ENCODE data around the gene GALNT5.
"Not testable (repeated sequence)": the region's sequence is repeated elsewhere in the genome, so short reads cannot be mapped to it uniquely, and the experiment has no call there.

The GALNT5 gene

DNA sequence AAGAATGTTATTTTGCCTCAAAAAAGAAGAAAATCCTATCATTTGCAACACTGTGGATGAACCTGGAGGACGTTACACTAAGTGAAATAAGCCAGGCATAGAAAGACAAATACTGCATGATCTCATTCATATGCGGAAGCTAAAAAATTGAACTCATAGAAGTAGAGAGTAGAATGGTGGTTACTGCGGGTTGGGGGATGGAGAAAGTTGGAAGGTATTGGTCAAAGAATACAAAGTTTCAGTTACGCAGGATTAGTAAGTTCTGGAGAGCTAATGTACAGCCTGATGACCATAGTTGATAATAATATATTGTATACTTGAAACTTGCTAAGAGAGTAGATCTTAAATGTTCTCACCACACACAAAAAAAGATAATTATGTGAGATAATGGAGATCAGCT, 5.0 kb upstream of the GALNT5 start:
- DNase-seq: no peak

DNA sequence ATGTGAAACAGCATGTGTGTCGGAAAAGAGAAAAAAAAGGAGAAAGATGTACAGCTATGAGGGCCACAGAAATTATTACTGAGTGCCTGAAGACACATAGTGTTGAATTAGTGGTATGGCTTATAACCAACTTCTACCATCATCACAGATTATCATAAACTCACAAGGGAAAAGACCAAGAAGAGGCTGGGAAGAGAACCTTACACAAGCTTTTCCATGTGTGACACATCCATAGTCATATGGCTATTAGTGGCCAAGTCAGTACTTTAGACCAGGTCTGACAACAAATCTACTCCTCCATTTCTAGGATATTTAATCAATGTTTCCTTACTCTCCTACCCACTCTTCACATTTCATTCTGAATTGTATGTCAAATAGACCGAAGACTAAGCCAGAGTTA, 3.5 kb upstream of the GALNT5 start:
- DNase-seq: no peak

DNA sequence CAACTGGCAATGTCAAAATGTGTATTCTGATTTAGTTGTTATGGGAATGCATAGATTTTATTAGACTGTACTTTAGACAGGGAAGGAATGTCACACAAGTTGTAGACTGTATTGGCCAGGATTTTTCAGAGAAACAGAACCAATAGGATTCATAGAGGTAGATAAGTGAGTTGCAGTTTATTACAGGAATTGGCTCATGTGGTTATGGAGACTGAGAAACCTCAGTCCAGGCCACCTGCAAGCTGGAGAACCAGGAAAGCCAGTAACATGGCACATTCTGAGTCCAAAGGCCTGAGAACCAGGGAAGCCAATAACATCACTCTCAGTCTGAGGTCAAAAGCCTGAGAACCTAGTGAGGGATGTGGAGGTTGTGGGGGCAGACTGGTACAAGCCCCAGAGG, 1.8 kb upstream of the GALNT5 start:
- no peak for DNase-seq

GRCh38 chr2:157256626-157257025, 879 bp upstream of the GALNT5 start:
- peak; percentile 39 to 49 for DNase-seq

GRCh38 chr2:157258520-157259326, 1.2 kb downstream of the GALNT5 start:
- no peak for DNase-seq

DNA sequence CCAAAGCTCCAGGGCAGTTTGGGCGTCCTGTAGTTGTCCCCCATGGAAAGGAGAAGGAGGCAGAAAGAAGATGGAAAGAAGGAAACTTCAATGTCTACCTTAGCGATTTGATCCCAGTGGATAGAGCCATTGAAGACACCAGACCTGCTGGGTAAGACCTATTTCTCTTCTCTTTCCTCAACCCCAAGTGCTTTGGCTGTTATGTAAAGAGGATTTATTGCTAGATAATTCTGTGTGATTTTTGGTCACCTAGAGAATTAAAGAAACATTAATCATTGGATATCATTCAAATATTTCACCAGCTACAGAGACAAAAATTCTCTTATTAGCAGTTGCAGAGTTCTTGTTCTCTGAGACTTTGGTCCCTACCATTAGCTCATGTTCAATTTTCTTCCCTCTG, 1.9 kb downstream of the GALNT5 start:
- no peak for DNase-seq

DNA sequence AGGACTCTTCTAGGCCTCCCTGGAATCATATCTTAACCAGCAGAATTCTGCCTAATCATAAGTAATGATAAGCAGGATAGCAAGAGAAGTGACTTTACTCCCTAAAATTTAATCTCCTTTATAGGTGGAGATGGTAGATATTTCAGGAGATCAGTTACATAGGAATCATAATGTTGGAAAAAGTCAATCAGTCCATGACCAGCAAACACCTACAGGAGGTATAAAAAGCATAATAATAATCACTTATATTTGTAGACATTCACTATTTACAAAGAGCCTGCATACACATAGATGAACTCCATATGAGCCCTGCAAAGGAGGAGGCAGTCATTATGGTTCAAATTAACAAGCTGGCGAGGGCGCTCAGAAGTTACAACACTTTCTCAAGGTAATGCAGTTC, 2.5 kb downstream of the GALNT5 start:
- DNase-seq: no peak

GRCh38 chr2:157260533-157261198, 3.2 kb downstream of the GALNT5 start:
- DNase-seq: no peak

GRCh38 chr2:157261199-157261782, 3.8 kb downstream of the GALNT5 start:
- peak; percentile 71 to 77 for DNase-seq

DNA sequence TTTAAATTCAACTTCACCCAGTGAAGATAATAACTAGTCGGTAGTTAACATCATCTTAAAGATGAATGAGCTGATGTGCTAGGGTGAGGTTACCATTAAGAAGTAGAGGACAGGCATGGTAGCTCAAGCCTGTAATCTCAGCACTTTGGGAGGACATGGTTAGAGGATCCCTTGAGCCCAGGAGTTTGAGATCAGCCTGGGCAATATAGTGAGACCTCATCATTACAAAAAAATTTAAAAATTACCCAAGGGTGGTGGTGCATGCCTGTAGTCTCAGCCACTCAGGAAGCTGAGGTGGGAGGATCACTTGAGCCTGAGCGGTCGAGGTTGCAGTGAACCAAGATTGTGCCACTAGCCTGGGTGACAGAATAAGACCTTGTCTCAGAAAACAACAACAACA, 4.7 kb downstream of the GALNT5 start:
- DNase-seq: no peak

- no peak for DNase-seq
Observed at GRCh38 chr2:157264099-157264498, 6.6 kb downstream of the GALNT5 start.

- DNase-seq: no peak
Observed at GRCh38 chr2:157265825-157266224, 8.3 kb downstream of the GALNT5 start.

GRCh38 chr2:157267476-157267875, 10.0 kb downstream of the GALNT5 start:
- DNase-seq: no peak

GRCh38 chr2:157269060-157269459, 11.6 kb downstream of the GALNT5 start:
- DNase-seq: no peak

GRCh38 chr2:157269922-157270321, 12.4 kb downstream of the GALNT5 start:
- no peak for DNase-seq

- no peak for DNase-seq
Observed at GRCh38 chr2:157271590-157272203, 14.2 kb downstream of the GALNT5 start.

- DNase-seq: not testable (repeated sequence)
Observed at GRCh38 chr2:157279311-157279710, 21.8 kb downstream of the GALNT5 start.

DNA sequence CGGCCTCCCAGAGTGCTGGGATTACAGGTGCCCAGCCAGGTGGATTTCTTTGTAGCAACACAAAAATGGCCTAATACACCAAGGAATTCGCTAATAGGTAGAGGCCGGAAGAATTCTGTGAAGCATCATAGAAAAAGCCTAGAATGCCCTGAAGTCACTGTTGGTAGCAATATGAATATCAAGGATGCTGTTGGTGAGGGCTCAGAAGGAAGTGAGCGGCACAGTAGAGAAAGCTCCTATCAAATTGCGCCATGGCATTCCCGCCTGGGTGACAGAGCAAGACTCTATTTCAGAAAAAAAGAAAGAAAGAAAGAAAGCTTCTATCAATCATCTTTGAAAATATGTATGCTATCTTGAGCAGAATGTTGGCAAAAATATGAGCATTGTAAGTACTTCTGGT, 23.8 kb downstream of the GALNT5 start:
- DNase-seq: no peak

- DNase-seq: no peak
Observed at GRCh38 chr2:157283468-157283867, 26.0 kb downstream of the GALNT5 start.

DNA sequence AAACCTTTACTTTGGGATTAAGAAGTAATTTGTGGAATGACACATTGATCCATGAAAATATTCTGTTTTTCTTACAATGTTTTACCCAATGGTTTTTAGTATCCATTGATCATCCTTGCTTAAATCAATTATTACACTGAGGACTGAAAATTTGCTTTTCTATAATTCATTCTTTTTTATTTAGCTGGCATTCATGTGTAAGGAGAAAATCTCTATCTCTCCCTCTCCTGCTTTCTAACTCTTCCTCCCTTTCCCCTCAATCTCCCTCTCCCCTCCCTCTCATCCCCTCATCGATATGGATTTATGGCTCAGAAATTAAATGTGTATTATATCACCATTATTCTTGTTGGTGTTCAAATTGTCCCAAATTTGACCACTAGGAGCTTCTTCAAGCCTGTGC, 29.7 kb downstream of the GALNT5 start:
- no peak for DNase-seq

- no peak for DNase-seq
Observed at GRCh38 chr2:157290525-157290924, 33.0 kb downstream of the GALNT5 start.

GRCh38 chr2:157291018-157291417, 33.5 kb downstream of the GALNT5 start:
- DNase-seq: no peak

DNA sequence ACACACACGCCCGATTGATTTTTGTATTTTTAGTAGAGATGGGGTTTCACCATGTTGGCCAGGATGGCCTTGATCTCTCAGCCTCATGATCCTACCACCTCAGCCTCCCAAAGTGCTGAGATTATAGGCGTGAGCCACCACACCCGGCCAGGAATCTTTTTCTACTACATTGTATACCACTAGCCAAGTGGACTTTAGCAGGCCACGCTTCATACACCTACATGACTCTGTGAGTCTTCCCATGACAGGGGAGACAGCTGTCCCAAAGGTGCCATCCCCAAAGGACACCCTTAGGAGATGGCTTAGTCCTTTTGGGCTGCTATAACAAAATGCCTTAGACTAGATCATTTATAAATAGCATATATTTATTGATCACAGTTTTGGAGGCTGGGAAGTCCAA, 35.3 kb downstream of the GALNT5 start:
- no peak for DNase-seq

GRCh38 chr2:157296490-157296889, 39.0 kb downstream of the GALNT5 start:
- DNase-seq: no peak
